CD14-positive monocyte (primary cell): ENCODE measurements around the gene PPEF1. TPM values are rescaled to one million over a fixed set of nuclear protein-coding genes. Genes with fewer than 3 reads are reported as not detected.

ENCODE experiments used
- DNase-seq, 3 donors: peaks; one replicate each; pipeline ENCODE4 v3.0.0-alpha.2; 2011 to 2022
- H2AFZ ChIP-seq: 2 replicates; pipeline ENCODE4 v1.6.0; 2012; ENCODE audit warnings: mild to moderate bottlenecking, low read depth, low read length, inconsistent platforms; ENCODE audit not compliant: insufficient read depth, poor library complexity, severe bottlenecking
- H3K27ac ChIP-seq, 2 donors: 1 replicate in 1 of 2; 2 replicates in 1 of 2; pipeline ENCODE4 v1.5.1; 2012 to 2013; ENCODE audit warnings: low read length in 2 of 2, control low read depth in 1 of 2, inconsistent platforms in 1 of 2, low read depth in 1 of 2, mild to moderate bottlenecking in 1 of 2
- H3K27me3 ChIP-seq, 2 donors: one replicate each; pipeline versions ENCODE4 v1.6.0 to v1.6.1; 2011 to 2013; ENCODE audit warnings: low read length in 2 of 2; ENCODE audit not compliant: control insufficient read depth in 2 of 2, insufficient read depth in 2 of 2
- H3K36me3 ChIP-seq, 2 donors: replicated peaks in 1 of 2; 1 replicate in 1 of 2; 2 replicates in 1 of 2; pipeline versions ENCODE4 v1.5.1 to v1.6.1; 2012 to 2013; ENCODE audit warnings: low read length in 2 of 2, control low read depth in 1 of 2, inconsistent platforms in 1 of 2, mild to moderate bottlenecking in 1 of 2; ENCODE audit not compliant: insufficient read depth in 2 of 2, control insufficient read depth in 1 of 2
- H3K4me1 ChIP-seq, 2 donors: 1 replicate in 1 of 2; 2 replicates in 1 of 2; pipeline versions ENCODE4 v1.5.1 to v1.6.1; 2012 to 2013; ENCODE audit warnings: low read length in 2 of 2, control low read depth in 1 of 2, inconsistent platforms in 1 of 2, mild to moderate bottlenecking in 1 of 2, moderate library complexity in 1 of 2; ENCODE audit not compliant: insufficient read depth in 2 of 2, control insufficient read depth in 1 of 2
- H3K4me2 ChIP-seq: replicated peaks from 2 replicates; pipeline ENCODE3; 2012; ENCODE audit warnings: low read length, moderate library complexity, mild to moderate bottlenecking; ENCODE audit not compliant: poor library complexity, severe bottlenecking; ENCODE audit errors: extremely low read depth
- H3K4me3 ChIP-seq, 3 experiments: fragments of 200-600 bp in 1 of 3; sonication (generic) in 1 of 3; replicated peaks in 1 of 3; 1 replicate in 2 of 3; 2 replicates in 1 of 3; pipeline ENCODE4 v1.5.1; 2011 to 2013; ENCODE audit warnings: low read length in 3 of 3, mild to moderate bottlenecking in 3 of 3, control low read depth in 2 of 3, low read depth in 2 of 3, inconsistent platforms in 1 of 3, moderate library complexity in 1 of 3
- H3K79me2 ChIP-seq: 2 replicates; pipeline ENCODE4 v1.6.0; 2012; ENCODE audit warnings: mild to moderate bottlenecking, control low read depth, inconsistent platforms, low read length, moderate library complexity; ENCODE audit not compliant: insufficient read depth
- H3K9ac ChIP-seq: 2 replicates; pipeline ENCODE4 v1.6.0; 2017; ENCODE audit warnings: low read length, mild to moderate bottlenecking; ENCODE audit not compliant: insufficient read depth, poor library complexity, severe bottlenecking
- H3K9me3 ChIP-seq, 2 donors: replicated peaks in 1 of 2; 1 replicate in 1 of 2; 2 replicates in 1 of 2; pipeline versions ENCODE4 v1.5.1 to v1.6.1; 2012 to 2013; ENCODE audit warnings: low read length in 2 of 2, control low read depth in 1 of 2; ENCODE audit not compliant: control insufficient read depth in 1 of 2, insufficient read depth in 1 of 2
- H4K20me1 ChIP-seq: 2 replicates; pipeline ENCODE4 v1.6.0; 2012; ENCODE audit warnings: mild to moderate bottlenecking, low read length, control low read depth, moderate library complexity; ENCODE audit not compliant: insufficient read depth
- H3K27ac Mint-ChIP-seq, 7 donors: one replicate each; pipeline ENCODE4 v1.8.0; 2020; ENCODE audit warnings: mild to moderate bottlenecking in 7 of 7, mixed read lengths in 7 of 7, moderate library complexity in 6 of 7, inconsistent platforms in 2 of 7
- H3K27me3 Mint-ChIP-seq, 3 donors: one replicate each; pipeline ENCODE4 v1.8.0; 2021 to 2022; ENCODE audit warnings: low read depth in 3 of 3, mild to moderate bottlenecking in 3 of 3, mixed read lengths in 3 of 3, moderate library complexity in 3 of 3, inconsistent platforms in 1 of 3
- H3K36me3 Mint-ChIP-seq, 2 donors: one replicate each; pipeline ENCODE4 v1.8.0; 2020; ENCODE audit warnings: mixed read lengths in 2 of 2, inconsistent platforms in 1 of 2, mild to moderate bottlenecking in 1 of 2
- H3K4me1 Mint-ChIP-seq: one replicate; pipeline ENCODE4 v1.8.0; 2020; ENCODE audit warnings: mild to moderate bottlenecking, mixed read lengths
- H3K4me3 Mint-ChIP-seq, 2 donors: one replicate each; pipeline ENCODE4 v1.8.0; 2020; ENCODE audit warnings: mild to moderate bottlenecking in 2 of 2, mixed read lengths in 2 of 2, moderate library complexity in 1 of 2
- H3K9me3 Mint-ChIP-seq, 7 donors: one replicate each; pipeline ENCODE4 v1.8.0; 2020 to 2022; ENCODE audit warnings: mixed read lengths in 7 of 7, mild to moderate bottlenecking in 6 of 7, moderate library complexity in 6 of 7, inconsistent platforms in 2 of 7
- WGBS: methylation state at CpG from one replicate; pipeline ENCODE4 v1.1.5; 2013; ENCODE audit warnings: missing lambda C conversion rate; ENCODE audit not compliant: insufficient coverage; 5-methylcytosine and 5-hydroxymethylcytosine counted together
- intact Hi-C, 2 donors: fragments of 100-400 bp; cut with micrococcal nuclease; formaldehyde crosslinking; loops; one replicate each; pipeline versions ENCODE4 v1.15.0 to v1.15.1; 2023
- polyA plus RNA-seq, 3 donors: library from polyadenylated mRNA; depleted of rRNA in 1 of 3; unstranded in 2 of 3; stranded (reverse) in 1 of 3; fragments of 300-500 nt in 2 of 3; fragments of >200 nt in 1 of 3; fragmentation: Illumina TruSeq in 2 of 3; gene quantifications; 1 replicate in 2 of 3; 2 replicates in 1 of 3; pipeline ENCODE4 v1.2.3, GENCODE V29; 2012 to 2021
- TF ChIP-seq, protein P1 (sequence below): fragments of 200-600 bp; IDR thresholded peaks from one replicate; pipeline ENCODE4 v1.8.0; 2022; ENCODE audit warnings: antibody characterized with exemption, mild to moderate bottlenecking

The PPEF1 gene
- polyA plus RNA-seq, 3 donors, result 0.26 to 0.32 TPM; not detected in 1

- Mint-ChIP-seq H3K27me3 (peaks cover 0 to 10% (median 6%) of the 10 kb centered on the region in 3 donors), H3K9me3 (peaks cover 0 to 4% (median 0%) of the 10 kb centered on the region in 7 donors), H3K4me1 (no peaks in the 10 kb centered on the region), H3K4me3 (no peak overlapping the region), H3K36me3 (no peaks in the 10 kb centered on the region), H3K27ac (no peak overlapping the region)
- TF ChIP-seq, protein P1, sequence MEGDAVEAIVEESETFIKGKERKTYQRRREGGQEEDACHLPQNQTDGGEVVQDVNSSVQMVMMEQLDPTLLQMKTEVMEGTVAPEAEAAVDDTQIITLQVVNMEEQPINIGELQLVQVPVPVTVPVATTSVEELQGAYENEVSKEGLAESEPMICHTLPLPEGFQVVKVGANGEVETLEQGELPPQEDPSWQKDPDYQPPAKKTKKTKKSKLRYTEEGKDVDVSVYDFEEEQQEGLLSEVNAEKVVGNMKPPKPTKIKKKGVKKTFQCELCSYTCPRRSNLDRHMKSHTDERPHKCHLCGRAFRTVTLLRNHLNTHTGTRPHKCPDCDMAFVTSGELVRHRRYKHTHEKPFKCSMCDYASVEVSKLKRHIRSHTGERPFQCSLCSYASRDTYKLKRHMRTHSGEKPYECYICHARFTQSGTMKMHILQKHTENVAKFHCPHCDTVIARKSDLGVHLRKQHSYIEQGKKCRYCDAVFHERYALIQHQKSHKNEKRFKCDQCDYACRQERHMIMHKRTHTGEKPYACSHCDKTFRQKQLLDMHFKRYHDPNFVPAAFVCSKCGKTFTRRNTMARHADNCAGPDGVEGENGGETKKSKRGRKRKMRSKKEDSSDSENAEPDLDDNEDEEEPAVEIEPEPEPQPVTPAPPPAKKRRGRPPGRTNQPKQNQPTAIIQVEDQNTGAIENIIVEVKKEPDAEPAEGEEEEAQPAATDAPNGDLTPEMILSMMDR, result no peak
- no peaks in the 10 kb centered on the region for H3K36me3 ChIP-seq
- H4K20me1 ChIP-seq, result no peaks in the 10 kb centered on the region
- DNase-seq, result no peak
- no peak overlapping the region for H2AFZ ChIP-seq
- no peaks in the 10 kb centered on the region for H3K4me1 ChIP-seq
- no peaks in the 10 kb centered on the region for H3K9me3 ChIP-seq
- H3K9ac ChIP-seq, result no peak overlapping the region
- no peak overlapping the region for H3K4me2 ChIP-seq
- WGBS, result no CpG with 5 or more reads among the region's 2 CpGs
- H3K27me3 ChIP-seq, result no peaks in the 10 kb centered on the region
- no peak overlapping the region for H3K27ac ChIP-seq
- no peak overlapping the region for H3K4me3 ChIP-seq
- intact Hi-C loops, result no loop called here
- H3K79me2 ChIP-seq, result no peaks in the 10 kb centered on the region
Observed at GRCh38 chrX:18810416-18810815, 103.0 kb downstream of the PPEF1 start.

DNA sequence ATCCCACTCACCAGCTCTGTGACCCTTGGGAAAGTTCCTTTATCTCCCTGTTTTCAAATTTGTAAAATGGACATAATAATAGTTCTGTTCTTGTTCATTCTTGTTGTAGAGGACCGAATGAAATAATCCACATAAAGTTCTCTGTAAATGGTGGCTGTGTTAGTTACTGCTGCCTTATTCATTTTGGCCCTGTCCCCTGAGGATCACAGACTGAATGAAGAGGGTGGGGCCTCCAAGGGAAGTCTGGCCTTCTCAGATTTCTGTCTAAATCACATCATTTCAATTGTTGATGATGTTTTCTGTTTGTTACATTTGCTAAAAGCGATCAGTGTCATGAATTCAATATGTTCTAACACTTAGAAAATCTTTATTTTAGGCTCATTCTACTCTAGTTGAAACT, 117.9 kb downstream of the PPEF1 start:
- no peaks in the 10 kb centered on the region for H3K36me3 ChIP-seq
- intact Hi-C loops, result no loop called here
- no peak overlapping the region for H2AFZ ChIP-seq
- no peak overlapping the region for H3K4me2 ChIP-seq
- DNase-seq, result no peak
- H3K4me1 ChIP-seq, result no peaks in the 10 kb centered on the region
- no peaks in the 10 kb centered on the region for H3K79me2 ChIP-seq
- peaks cover 0 to 5% (median 0%) of the 10 kb centered on the region in 7 donors for H3K9me3 Mint-ChIP-seq
- no peaks in the 10 kb centered on the region for H4K20me1 ChIP-seq
- no peaks in the 10 kb centered on the region for H3K4me1 Mint-ChIP-seq
- no peak overlapping the region for H3K9ac ChIP-seq
- H3K27me3 Mint-ChIP-seq, result peaks cover 1 to 5% (median 3%) of the 10 kb centered on the region in 3 donors
- no peak overlapping the region for H3K4me3 Mint-ChIP-seq
- TF ChIP-seq, protein P1, result no peak
- WGBS, result no CpG with 5 or more reads among the region's 2 CpGs
- H3K9me3 ChIP-seq, result no peaks in the 10 kb centered on the region
- H3K4me3 ChIP-seq, result no peak overlapping the region
- H3K27ac ChIP-seq, result no peak overlapping the region
- H3K27me3 ChIP-seq, result no peaks in the 10 kb centered on the region
- no peak overlapping the region for H3K27ac Mint-ChIP-seq
- no peaks in the 10 kb centered on the region for H3K36me3 Mint-ChIP-seq
